HG03045 (cell line): ENCODE measurements around the gene CEP128.
"Not testable (repeated sequence)": the region's sequence is repeated elsewhere in the genome, so short reads cannot be mapped to it uniquely, and the experiment has no call there.

Experiments
- ATAC-seq: cut with Tn5 transposase; IDR thresholded peaks from one replicate; pipeline ENCODE4 v1.9.1; 2021; ENCODE audit warnings: mild to moderate bottlenecking, moderate library complexity; ENCODE audit not compliant: unreplicated experiment

The CEP128 gene

DNA sequence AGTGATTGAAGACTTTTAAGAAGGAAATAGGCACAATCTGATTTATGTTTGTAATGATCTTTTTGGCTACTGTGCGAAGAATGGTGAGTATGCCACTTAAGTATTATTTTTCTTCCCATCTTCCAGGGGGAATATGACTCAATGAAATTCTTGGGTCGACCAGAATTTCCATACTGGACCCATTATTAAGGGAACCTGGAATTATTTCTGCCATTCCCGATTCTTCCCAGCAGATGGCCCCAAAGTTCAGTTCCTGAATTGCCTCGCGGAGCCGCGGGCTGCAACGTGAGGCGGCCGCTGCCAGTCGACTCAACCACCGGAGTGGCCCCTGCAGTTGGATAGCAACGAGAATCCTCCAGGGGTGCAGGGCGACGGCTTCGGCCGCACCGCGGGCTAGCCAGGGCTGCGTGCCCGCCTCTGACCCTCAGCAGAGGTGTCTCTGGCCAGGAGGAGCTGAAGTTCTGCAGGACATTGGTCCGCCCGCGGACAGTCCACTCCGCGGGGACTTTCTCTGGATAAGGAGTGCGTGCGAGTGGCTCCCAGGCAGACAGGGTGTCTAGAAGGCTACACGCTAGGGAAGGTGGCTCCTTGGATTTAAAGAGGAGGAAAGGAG, 13.3 kb upstream of the CEP128 start:
- ATAC-seq, result peak; percentile 31

DNA sequence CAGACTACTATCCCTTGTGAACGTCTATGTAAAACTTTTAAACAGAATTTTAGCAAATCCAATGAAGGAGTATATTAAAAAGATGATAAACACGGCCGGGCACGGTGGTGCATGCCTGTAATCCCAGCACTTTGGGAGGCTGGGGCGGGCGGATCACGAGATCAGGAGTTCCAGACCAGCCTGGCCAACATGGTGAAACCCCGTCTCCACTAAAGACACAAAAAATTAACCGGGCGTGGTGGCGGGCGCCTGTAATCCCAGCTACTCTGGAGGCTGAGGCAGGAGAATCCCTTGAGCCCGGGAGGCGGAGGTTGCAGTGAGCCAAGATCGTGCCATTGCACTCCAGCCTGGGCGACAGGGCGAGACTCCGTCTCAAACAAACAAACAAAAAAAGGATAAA, 11.7 kb upstream of the CEP128 start:
- ATAC-seq, result not testable (repeated sequence)

DNA sequence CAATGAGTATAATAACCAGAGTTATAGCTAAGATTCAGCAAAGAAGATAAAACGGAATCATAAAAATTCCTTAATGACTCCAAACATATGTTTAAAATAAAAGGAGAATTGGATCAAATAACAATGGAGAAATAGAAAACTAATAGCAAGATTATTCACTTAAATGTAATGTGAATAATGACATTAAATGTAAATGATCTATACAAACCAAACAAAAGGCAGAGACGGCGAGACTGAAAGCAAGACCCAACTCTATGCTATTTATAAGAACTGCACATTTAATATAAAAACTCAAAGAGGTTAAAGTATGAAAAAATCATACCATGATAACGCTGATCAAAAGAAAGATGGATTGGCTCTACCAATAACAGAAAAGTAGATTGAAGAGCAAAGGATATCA, 10.0 kb upstream of the CEP128 start:
- ATAC-seq, result no peak

DNA sequence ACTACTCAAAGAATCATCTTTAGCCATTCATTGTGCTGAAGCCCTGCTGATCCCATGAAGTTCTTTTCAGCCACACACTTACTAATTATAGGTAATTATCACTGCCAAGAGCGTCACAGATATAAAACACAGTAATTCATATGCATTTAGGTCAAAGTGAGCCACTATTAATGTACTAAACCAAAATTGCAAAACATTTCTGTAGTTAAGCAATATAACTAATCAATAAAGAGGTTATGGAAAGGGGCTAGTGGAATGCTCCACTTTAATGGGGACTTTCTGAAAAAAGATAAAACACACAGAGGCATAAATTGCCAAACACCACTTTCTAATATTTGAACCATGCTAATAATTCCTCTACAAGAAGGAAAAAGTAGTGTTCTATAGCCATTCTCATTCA, 6.8 kb upstream of the CEP128 start:
- ATAC-seq, result no peak

DNA sequence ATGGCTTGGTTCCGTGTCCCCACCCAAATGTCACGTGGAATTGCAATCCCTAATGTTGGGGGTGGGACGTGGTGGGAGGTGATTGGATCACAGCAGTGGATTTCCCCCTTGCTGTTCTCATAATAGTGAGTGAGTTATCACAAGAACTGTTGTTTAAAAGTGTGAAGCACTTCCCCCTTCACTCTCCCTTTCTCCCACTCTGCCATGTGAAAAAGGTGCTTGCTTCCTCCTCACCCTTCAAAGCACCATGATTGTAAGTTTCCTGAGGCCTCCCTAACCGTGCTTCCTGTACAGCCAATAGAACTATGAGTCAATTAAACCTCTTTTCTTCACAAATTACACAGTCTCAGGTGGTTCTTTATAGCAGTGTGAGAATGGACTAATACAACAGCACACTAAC, 5.3 kb upstream of the CEP128 start:
- ATAC-seq, result no peak

DNA sequence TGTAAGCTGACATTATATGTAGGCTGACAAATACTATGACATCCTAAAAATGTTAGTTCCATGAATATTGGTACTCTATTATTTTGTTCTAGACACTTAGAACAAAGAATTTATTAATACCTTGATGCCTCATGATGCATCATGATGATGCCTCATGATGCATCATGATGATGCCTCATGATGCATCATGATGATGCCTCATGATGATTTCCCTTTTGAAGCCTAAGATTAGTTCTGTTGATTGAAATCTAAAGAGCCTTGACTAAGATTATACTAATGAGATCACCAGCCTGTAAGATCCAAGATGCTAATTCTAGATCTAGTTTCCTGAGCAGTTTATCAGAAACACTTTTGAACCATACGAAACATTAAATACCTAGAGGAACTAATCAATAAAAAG, 4.6 kb upstream of the CEP128 start:
- no peak for ATAC-seq

DNA sequence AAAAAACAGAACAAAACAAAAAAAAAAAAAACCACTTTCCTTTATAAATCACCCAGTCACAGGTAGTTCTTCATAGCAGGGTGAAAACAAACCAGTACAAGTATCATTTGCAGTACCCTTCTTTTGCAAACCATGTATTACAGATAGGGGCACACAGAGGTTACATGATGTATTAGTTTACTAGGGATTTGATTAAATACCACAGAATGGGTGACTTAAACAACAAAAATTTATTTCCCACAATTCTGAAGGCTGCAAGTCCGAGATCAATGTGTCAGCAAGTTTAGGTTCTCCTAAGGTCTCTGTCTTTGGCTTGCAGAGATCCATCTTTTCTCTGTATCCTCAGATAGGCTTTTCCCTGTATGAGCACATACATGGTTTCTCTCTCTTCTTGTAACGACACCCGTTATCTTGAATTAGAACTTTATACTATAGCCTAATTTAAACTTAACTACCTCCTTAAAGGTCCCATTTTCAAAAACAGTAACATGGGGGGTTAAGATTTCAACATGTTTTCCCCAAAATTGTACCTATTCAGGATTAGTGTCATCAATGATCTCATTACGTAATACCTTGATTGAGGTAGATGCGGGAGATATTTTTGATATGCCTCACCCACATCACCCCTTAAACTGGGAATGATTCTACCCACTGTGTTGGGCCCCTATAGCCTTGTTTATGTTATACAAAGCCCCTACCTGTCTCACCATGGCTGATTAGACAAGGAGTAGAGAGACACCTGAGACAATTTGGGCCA, 3.5 kb upstream of the CEP128 start:
- no peak for ATAC-seq

DNA sequence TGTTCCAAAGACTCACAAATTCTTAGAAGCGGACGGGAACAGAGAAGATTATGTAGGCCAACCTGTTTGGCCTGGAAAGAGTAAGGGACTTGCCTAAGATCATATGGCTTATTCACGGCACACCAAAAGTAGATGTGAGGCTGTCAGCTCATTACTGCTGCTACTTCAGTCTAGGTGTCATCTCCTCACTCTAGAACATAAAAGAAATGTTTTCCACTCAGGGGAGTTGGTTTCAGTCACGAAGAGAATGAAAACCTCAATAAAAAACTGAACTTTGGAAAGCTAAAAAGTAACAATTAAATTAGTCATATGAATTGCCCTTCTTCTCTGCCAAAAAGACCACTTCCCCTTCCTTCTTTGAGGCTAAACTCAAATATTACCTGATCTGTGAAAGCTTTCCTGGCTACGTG, 658 bp upstream of the CEP128 start:
- ATAC-seq, result peak; percentile 12

DNA sequence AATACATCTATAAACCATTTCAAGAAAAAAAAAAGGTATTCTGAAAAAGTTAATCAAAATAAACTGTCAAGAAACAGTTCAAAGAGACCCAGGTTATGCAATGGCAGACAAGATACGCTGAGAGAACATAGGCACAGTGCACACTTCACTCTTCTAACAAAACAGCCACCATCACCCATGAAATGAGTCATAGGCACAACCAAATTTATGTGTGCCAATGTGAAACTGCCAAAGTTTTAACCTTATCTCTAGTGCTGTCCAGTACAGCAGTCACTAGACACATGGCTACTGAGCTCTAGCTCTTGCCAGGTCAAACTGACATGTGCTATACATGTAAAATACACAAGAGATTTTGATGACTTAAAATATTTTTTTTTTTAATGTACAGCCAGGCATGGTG, 1.4 kb downstream of the CEP128 start:
- ATAC-seq, result no peak

DNA sequence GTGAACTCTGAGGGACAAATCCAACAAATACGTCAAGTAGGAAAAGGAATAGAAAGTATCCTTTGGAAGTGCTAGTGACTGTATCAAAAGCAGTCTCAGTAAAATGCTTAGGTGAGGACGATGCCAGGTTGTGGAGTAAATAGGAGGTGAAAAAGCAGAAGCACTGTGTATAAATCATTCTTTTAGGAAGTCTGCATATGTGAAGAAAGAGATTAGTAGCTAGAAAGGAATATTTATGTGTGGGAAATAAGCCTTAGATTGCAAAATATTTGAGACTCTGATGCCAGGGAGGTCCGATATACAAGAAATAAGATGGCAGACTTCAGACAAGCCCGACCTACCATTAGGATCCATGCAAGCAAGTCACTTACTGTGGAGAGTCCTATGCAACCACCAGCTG, 7.9 kb downstream of the CEP128 start:
- no peak for ATAC-seq

DNA sequence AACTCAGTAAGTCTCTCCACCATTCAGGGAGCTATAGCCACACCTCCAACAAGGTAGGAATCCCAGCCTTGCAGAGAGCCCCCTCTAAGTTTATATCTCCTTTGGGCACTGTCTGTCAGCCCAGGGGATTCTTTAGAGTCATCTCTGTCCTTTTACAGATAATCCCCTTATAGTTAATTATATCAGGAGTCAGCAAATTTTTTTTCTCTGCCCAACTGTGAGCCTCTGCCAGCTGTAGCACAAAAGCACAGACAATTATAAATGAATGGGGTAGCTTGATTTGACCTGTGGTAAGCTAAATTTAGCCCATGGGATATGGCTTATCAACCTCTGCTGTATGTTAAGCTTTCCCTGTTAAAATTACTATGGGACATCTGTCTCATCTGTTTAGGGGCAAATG, 8.3 kb downstream of the CEP128 start:
- ATAC-seq, result no peak

DNA sequence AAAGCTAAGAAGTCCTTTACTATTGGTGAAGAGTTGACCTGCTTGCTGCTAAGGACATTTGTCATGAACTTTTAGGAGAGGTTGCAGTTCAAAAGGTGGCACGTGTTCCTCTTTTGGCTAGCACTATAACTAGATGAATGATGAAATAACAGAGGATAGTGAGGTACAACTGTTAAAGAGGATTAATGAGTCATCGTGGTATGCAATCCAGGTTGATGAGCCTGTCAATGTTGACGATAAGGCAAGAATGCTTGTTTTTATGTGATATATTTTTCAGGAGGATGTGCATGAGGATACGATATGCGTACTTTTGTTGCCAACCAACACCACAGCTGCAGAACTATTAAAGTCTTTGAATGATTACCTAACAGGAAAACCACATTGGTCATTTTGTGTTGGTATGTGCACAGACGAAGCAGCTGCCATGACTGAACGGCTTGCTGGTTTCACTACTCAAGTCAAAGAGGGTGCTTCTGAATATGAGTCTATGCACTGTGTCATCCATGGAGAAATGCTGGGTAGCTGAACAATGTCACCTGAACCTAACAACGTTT, 10.6 kb downstream of the CEP128 start:
- peak; percentile 98 for ATAC-seq

DNA sequence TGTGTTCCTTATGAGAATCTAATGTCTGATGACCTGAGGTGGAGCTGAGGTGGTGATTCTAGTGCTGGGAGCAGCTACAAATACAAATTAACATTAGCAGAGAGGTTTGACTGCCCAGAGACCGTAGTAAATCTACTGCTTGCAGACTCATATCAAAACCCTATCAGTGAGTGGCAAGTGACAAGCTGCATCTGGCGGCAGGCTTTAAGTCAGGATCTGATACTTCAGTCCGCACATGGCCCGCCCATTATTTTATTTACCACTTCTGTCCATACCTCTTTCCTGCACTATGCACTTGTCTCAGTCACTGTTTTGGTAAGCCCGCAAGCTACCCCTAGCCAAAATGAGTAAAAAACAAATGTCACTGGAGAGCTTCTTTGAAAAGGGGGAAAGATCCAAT, 11.4 kb downstream of the CEP128 start:
- no peak for ATAC-seq

DNA sequence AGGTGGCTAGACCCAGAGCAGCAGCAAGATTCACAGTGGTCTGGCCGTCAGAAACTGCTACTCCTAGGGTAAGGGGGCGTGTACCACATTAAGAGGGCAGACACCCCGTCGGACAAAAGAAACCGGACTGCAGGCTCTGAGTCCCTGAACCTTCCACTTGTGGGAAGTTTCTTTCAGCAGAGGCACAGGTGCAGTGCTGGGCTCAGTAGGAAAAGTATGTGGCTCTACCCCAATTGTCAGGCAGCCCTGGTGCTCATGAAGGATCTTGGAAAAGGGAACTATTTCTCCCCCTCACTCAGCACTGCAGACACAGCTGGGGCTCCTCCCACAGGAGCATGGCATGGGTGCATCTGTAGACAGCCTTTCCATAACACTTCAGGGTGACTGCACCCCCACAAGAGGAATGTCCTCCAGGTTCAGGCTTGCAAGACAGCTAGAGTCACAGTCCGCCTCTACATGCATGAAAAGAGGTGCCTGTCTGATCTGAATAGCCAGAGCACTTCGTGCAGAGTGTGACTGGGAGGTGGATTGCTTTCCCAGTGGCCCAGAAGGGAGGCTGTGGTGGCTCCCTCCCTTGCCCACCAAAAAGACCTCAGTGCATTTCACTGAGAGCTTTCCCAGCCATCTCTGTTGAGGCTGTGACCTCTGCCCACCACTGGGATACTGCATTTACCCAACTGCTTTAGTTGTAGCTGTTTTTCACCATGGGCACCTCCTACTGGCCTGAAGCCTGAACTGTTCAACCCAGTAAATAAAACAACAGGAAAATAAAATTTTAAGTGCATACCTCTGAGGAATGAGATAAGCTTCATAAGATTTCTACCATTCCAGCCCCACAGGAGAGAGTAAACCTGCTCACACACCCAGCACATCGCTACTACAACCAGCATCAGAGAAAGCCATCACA, 14.2 kb downstream of the CEP128 start:
- ATAC-seq, result no peak

DNA sequence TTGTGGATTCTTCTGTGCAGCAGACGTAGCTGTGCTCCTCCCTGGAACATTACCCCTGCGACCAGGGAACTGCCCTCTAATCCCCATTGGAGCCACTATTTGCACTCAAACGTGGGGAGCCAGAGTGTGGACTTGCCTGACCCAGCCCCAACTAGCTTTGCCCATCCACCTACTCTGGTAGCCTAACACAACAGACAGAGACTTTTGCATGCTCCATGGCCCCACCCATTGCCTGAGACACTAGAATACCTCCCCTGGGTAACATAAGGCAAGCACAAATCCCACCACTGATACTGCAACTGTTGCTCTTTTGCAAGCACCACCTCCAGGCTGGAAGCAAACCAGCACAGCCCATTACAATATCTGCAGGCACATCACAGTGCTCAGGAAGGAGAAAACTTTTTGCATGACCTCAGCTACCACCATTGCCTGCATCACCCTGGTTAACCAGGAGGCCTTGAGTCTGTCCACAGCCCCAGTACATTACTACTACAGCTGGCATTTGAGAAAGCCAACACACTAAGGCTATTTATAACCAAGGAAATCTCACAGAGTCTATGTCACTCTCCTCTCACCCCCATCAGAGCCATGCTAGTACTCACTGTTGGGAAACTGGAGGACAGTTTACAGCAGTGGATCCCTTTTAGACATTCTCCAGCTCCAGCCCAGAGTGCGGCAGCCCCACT, 15.0 kb downstream of the CEP128 start:
- ATAC-seq, result no peak

DNA sequence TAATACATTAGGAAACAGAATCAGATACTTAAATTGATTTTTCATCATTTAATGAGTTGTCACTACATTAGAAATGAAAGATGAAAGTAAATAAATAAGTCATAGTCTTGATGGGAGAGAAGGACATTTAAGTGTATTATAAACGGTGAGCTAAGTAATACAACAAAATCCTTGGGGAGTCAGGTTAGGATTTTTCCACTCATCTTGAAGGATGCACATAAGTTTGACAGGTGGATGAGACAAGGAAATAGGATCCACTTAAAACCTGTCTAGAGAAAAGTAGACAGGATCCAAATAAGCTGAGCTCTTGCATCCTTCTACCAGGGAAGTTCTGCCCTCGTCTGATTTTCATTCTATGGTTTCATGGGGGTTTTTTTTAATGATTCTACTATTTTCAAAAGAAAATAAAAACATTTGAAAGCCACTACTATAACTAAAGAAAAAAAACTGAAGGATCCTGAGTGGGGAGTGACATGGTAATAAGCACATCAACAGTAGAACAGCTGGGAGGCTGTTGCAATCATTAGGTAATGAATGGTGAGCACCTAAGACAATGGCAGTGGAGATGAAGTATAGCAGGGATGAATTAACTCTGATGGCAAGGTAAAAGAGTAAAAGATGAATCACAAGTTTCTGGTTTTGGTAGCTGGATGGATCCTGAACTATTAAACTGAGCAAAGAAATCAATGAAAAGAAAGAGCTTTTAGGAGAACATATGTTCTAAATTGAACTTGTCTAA, 17.0 kb downstream of the CEP128 start:
- no peak for ATAC-seq

DNA sequence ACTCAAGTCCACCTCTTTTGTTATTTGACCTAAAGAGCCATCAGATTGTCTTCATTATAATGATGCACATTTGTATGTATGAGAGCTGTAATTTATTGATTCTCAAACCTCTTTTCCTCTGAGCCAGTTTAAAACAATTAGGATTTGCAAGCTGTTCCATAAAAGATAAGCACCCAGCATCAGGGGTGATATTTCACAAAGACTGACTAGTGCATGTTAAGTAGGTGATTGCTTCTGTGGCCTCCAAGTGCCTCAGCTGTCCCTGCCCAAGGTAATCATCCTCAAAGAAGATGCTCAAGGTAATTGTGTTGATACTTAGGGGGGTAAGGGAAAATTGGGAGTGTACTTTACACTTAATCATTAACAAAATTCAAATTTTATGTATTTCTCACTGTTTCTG, 18.2 kb downstream of the CEP128 start:
- no peak for ATAC-seq

DNA sequence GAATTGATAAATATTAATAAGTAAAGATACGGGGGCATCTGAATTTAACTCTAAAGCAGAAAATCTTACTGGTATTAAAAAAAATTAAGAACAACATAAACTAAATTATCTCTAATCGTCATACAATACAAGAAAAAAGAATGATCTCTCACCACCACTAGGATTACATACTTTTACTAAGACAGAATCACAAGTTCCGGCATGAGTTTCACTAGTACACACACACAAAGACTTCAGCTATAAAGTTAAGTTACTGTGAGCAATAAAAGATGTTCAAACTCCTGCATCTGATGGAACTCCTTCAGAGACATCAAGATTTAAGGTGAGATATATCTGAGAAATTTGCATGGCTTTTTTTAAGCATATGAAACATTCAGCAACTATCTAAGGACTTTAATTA, 21.9 kb downstream of the CEP128 start:
- ATAC-seq, result no peak

DNA sequence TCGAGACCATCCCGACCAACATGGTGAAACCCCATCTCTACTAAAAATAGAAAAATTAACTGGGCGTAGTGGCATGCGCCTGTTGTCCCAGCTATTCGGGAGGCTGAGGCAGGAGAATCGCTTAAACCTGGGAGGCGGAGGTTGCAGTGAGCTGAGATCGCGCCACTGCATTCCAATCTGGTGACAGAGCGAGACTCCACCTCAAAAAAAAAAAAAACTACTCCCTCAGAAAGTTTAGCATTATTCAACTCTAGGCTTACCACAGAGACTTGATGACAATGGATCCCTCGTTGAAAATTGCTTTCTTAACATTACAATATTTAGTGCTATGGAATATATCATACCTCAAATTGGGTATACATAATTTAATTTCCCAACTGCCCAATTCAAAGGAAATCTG, 29.5 kb downstream of the CEP128 start:
- ATAC-seq, result not testable (repeated sequence)

DNA sequence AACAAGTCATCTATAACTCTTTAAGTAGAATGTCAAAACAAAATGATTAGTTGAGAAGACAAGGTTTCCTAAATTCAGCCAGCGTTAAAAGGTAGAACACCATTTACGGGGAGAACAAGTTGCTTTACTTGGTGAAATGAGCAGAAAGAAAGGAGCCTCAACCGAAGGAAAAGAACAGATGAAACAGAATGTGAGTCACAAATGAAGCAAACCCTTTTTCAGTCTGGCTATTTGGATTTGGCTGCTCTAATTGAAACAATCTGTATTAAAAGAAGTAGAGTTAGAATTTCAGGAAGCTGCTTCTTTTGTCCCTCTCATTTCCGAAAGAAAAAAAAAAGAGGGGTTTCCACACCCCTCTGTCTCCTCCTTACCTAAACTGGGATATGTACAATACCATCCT, 34.6 kb downstream of the CEP128 start:
- ATAC-seq, result no peak
